GM15510 (cell line): ENCODE data around the gene C16orf89.

Experiments
- POLR2A ChIP-seq: IDR thresholded peaks from 3 replicates; pipeline ENCODE4 v1.6.1; 2011; ENCODE audit warnings: borderline replicate concordance; ENCODE audit not compliant: insufficient read length; ENCODE audit errors: extremely low read depth

The C16orf89 gene

DNA sequence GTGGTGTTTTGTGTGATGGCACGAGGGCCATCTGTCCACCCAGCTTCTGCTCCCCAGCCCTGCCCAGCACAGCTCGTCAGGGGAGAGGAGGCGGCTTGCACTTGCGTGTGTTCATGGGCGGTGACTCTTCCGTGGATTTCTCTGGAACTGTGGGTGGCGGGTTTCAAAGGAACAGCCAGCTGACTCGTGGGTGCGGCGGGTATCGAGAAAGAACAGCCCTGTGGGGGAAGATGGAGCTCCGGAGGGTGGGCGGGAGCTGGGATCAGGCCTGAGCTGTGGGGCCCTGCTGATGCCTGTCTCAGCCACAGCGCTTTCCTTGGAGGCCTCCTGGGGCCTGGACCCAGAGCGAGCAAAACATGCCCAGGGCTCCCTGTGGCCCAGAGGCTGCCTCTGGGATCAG lies 45.2 kb downstream of the C16orf89 start:
- TF ChIP-seq POLR2A, result no peak

DNA sequence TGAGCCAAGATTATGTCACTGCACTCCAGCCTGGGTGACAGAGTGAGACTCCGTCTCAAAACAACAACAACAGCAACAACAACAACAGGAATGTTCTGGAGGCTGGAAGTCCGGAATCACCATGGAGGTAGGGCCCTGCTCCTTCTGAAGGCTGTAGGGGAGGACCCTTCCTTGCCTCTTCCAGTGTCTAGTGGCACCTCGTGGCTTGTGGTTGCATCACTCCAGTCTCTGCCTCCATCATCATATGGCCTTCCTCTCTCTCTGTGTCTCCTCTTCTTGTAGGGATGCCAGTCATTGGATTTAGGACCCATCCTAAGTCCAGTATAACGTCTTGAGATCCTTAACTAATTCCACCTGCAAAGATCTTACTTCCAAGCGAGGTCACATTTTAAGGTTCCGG lies 46.0 kb downstream of the C16orf89 start:
- no peak for TF ChIP-seq POLR2A

DNA sequence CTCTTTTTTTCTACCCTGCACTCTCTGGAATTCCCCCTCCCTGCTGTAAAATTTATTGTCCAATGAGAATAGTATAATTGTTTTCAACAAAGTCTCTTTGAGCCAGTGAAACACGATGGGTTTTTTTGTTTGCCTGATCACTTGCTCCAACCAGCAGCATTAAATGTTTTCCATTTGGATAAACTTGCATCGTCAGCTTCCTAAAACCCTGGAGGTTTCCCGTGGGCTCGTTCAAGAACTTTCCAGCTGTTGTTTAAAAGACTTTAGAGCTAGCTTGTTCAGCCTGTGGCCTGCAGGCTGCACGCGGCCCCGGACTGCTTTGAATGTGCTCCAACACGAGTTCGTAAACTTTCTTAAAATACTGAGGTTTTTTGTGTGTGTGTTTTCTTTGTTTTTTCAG lies 47.0 kb downstream of the C16orf89 start:
- no peak for TF ChIP-seq POLR2A

- TF ChIP-seq POLR2A, result no peak
Measured at GRCh38 chr16:5017678-5017969, 48.1 kb downstream of the C16orf89 start.

GRCh38 chr16:5016967-5017677 lies 48.6 kb downstream of the C16orf89 start:
- TF ChIP-seq POLR2A, result no peak

DNA sequence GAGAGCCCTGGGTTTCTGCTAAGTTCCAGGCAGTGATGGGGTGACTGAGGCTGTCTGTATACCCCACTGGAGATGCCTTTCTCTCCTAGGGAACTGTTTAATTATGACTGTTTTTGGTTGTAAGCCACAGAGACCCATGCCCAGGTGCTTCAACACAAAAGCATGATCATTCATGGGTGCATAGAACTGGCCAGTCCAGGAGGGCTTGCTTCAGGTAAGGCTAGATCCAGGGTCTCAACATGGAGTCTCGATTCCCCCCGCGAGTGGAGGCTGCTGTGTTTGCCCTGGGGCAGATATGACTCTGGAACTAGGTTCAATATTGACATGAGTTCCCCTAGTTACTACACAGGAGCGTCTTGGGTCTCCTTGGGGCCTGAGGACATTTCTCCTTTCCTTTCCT lies 49.9 kb downstream of the C16orf89 start:
- TF ChIP-seq POLR2A, result no peak

GRCh38 chr16:5015351-5015750 lies 50.4 kb downstream of the C16orf89 start:
- TF ChIP-seq POLR2A, result no peak

GRCh38 chr16:5012887-5013286 lies 52.9 kb downstream of the C16orf89 start:
- no peak for TF ChIP-seq POLR2A

- no peak for TF ChIP-seq POLR2A
Measured at GRCh38 chr16:5011637-5012036, 54.1 kb downstream of the C16orf89 start.

DNA sequence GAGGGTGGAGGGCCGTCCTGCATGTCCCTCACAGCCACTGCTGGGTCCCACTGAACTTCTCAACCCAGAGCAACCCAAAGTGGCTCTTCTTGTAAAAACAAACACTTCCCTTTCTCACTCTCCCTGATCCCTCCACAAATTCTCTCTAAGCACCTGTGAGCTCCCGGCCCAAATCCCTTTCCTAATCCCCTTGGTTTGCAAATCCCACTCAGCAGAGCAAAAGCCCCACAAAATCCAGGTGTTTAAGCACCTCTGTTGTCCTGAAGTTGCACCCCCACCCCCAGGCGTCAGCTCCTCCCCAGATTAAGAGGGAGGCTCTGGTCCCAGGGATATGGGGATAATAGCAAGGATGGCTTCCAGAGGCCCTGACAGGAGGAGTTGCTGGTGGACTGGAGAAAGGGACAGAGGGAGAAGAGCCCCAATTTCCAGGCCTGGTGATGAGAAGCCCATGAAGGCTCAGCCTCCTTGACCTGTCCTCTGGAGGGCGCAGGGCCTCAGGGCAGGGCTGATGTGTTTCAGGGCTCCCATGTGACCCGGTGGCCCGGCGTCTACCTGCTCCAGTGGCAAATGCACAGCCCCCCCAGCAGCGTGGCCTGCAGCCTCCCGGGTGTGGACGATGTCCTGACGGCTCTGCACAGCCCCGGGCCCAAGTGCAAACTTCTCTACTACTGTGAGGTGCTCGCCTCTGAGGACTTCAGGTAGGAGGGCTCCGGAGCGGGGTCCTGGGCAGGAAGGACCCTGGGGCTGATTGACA lies 55.0 kb downstream of the C16orf89 start:
- no peak for TF ChIP-seq POLR2A

GRCh38 chr16:5008311-5008731 lies 57.4 kb downstream of the C16orf89 start:
- no peak for TF ChIP-seq POLR2A

DNA sequence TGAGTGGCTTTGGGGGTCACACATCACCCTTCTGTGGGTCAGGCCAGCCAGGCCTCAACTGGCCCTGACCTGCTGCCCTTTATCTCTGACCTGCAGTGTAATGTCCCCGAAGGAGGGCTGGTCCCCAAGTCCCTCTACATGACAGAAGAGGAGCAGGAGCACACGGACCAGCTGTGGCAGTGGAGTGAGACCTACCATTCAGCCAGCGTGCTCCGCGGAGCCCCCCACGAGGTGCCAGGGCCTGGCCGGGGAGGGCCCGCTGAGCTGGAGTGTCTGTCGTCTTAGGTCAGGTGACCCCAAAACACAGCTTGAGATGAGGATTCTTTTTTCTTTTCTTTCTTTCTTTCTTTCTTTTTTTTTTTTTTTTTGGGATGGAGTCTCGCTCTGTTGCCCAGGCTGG lies 58.5 kb downstream of the C16orf89 start:
- no peak for TF ChIP-seq POLR2A

DNA sequence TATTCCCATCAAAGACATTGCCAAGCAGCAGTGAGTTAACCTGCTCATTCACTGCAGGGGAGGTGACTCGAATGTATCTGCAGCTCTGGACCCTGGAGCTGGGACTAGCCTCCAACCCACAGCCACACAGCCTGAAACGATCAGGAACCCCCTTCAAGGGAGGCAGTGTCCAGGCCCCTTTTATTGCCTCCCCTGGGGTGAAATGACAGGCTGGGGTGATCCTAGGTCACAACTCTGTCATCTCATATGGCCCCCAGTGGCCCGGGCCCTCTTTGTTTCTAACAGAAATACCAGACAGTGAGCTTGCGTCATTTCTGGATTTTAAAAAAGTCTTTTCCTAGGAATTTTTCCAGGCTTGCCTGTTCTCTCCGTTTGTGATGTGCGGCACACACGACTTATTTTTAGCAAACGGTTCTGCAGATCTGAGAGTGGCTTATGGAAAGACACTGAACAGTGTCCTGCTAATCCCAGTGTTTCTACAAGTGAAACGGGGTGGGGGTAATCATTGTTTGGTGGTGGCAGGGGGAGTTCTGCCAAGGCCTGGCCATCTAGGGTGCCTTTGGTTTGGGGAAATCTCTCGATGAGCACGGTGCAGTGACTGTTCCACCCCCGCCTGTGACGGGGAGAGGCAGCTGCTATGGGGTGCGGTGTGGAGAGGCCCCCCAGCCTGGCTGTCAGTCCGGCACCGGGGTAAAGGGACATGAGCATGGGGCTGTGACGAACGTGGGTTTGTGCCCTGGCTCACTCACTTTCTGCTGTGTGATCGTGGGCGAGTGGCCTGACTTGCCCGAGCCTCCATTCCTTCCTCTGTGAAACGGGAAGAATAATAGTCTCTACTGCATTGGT lies 59.2 kb downstream of the C16orf89 start:
- no peak for TF ChIP-seq POLR2A

GRCh38 chr16:5005916-5006315 lies 59.8 kb downstream of the C16orf89 start:
- TF ChIP-seq POLR2A, result no peak

- no peak for TF ChIP-seq POLR2A
Measured at GRCh38 chr16:5004311-5004710, 61.4 kb downstream of the C16orf89 start.
